Fibroblast of skin of left biceps (primary cell): ENCODE results near the gene UNC93A.

Experiments
- DNase-seq, 2 experiments: peaks; one replicate each; pipeline ENCODE4 v3.0.0-alpha.2; 2013; ENCODE audit warnings: low read depth in 2 of 2

Gene UNC93A

GRCh38 chr6:167293088-167293589 is 2.0 kb downstream of the UNC93A start:
- no peak for DNase-seq

- DNase-seq = no peak
Observed at GRCh38 chr6:167293590-167294091, 2.5 kb downstream of the UNC93A start.

- DNase-seq = no peak
Observed at GRCh38 chr6:167294241-167294640, 3.1 kb downstream of the UNC93A start.

- no peak for DNase-seq
Observed at GRCh38 chr6:167294651-167295494, 3.8 kb downstream of the UNC93A start.

- DNase-seq = no peak
Observed at GRCh38 chr6:167295495-167296292, 4.6 kb downstream of the UNC93A start.

GRCh38 chr6:167296293-167296690 is 5.2 kb downstream of the UNC93A start:
- no peak for DNase-seq

GRCh38 chr6:167296902-167297301 is 5.8 kb downstream of the UNC93A start:
- no peak for DNase-seq

GRCh38 chr6:167298127-167298526 is 7.0 kb downstream of the UNC93A start:
- no peak for DNase-seq

- no peak for DNase-seq
Observed at GRCh38 chr6:167299641-167300308, 8.7 kb downstream of the UNC93A start.

GRCh38 chr6:167300902-167301777 is 10.0 kb downstream of the UNC93A start:
- DNase-seq = no peak

GRCh38 chr6:167302074-167302473 is 11.0 kb downstream of the UNC93A start:
- DNase-seq = no peak

- DNase-seq = no peak
Observed at GRCh38 chr6:167302796-167303195, 11.7 kb downstream of the UNC93A start.

- no peak for DNase-seq
Observed at GRCh38 chr6:167303675-167304625, 12.8 kb downstream of the UNC93A start.

GRCh38 chr6:167304912-167305311 is 13.8 kb downstream of the UNC93A start:
- DNase-seq = no peak

GRCh38 chr6:167305796-167306195 is 14.7 kb downstream of the UNC93A start:
- DNase-seq = no peak

- DNase-seq = no peak
Observed at GRCh38 chr6:167306401-167306998, 15.4 kb downstream of the UNC93A start.

GRCh38 chr6:167307342-167307955 is 16.3 kb downstream of the UNC93A start:
- DNase-seq = no peak

- no peak for DNase-seq
Observed at GRCh38 chr6:167308207-167308606, 17.1 kb downstream of the UNC93A start.
